ENCODE measurements around the gene NRXN3. TPM values are rescaled to one million over a fixed set of nuclear protein-coding genes. Genes with fewer than 3 reads are reported as not detected.

The NRXN3 gene
- total and polyA plus RNA-seq, 4 donors = 0.07 to 1.2 (median 0.23) TPM

DNA sequence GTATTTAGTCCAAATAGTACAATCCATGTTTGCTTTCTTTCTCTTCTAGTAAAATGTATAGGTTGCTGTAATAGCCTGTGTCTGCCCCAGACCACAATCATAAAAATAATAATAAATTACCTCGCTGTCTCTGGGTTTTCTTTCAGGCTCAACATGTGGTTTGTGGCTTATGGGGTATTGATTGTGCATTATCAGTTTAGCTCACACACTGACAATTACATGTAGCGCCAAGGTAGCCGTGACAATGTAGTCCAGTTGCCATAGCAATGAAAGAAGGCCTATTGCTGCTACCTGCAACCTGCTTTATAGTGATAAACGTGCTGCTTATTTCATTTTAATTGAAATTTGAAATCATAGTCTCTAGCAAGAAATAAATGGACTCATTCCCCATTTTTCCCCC is 1009.8 kb downstream of the NRXN3 start:
- Histone ChIP-seq H3K9me3 (ENCODE audit: control insufficient read depth in 4 of 4, low read length in 3 of 4) (no peaks in the 10 kb centered on the region), H3K4me1 (ENCODE audit: control insufficient read depth in 4 of 4, insufficient read depth in 4 of 4, low read length in 3 of 4) (no peaks in the 10 kb centered on the region), H3K27me3 (ENCODE audit: control insufficient read depth in 4 of 4, insufficient read depth in 4 of 4, low read length in 3 of 4) (no peaks in the 10 kb centered on the region), H3K36me3 (ENCODE audit: control insufficient read depth in 4 of 4, insufficient read depth in 3 of 4, low read depth in 1 of 4, low read length in 3 of 4) (no peaks in the 10 kb centered on the region), H3K27ac (ENCODE audit: low read depth in 1 of 2, low read length in 2 of 2) (no peak overlapping the region), H3K9ac (ENCODE audit: low read depth in 1 of 2, low read length in 2 of 2) (no peak overlapping the region), H3K4me3 (ENCODE audit: low read depth in 1 of 3, low read length in 3 of 3) (no peak overlapping the region)
- DNase-seq (ENCODE audit: low spot score) = no peak
- WGBS = 77% methylated on average over 4 of the region's 4 CpGs
- no peak for TF ChIP-seq RAD21 (IDR thresholded peaks at IDR 0.05)

DNA sequence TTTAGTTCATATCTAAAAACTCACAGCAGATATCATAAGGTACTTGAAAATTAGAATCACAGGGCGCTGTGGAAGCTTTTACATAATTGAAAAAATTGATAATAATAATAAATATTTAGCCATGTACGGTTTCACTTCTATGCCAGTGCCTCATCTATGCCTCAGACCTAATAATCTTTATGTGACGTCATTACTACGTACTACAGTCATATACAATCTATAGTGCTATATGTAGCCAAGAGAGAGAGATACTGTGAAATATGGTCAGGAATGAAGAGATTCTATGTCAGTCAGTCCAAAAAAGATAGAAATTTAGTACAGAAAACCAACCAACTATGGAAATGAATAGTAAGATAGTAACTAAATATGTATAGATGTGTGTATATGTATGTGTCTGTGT is 1010.5 kb downstream of the NRXN3 start:
- DNase-seq (ENCODE audit: low spot score) = no peak

DNA sequence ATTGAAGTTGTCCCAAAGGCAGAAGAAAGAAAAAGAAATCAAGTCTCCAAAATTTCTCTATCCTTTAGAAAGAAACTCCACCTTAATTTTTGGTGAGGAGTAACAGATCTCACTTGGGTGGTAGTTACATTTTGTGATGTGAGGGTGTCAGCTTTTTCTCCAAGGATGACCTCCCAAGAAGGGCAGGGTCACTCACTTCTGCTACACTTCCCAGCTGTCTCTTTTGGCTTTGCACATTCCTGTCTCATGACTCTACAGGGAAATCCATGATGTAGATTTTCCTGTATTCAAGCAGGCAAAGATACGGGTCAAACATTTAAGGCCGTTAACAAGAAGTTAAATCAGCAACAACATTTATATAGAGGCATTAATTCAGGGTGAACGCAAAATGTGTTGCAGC is 1016.4 kb downstream of the NRXN3 start:
- no peak for DNase-seq (ENCODE audit: low spot score)
- Histone ChIP-seq H3K27me3 (ENCODE audit: control insufficient read depth in 4 of 4, insufficient read depth in 4 of 4, low read length in 3 of 4) (no peaks in the 10 kb centered on the region), H3K36me3 (ENCODE audit: control insufficient read depth in 4 of 4, insufficient read depth in 3 of 4, low read depth in 1 of 4, low read length in 3 of 4) (no peaks in the 10 kb centered on the region), H3K4me3 (ENCODE audit: low read depth in 1 of 3, low read length in 3 of 3) (no peak overlapping the region), H3K9me3 (ENCODE audit: control insufficient read depth in 4 of 4, low read length in 3 of 4) (no peaks in the 10 kb centered on the region), H3K9ac (ENCODE audit: low read depth in 1 of 2, low read length in 2 of 2) (no peak overlapping the region), H3K27ac (ENCODE audit: low read depth in 1 of 2, low read length in 2 of 2) (no peak overlapping the region), H3K4me1 (ENCODE audit: control insufficient read depth in 4 of 4, insufficient read depth in 4 of 4, low read length in 3 of 4) (no peaks in the 10 kb centered on the region)
- WGBS = 68% methylated on average over 3 of the region's 3 CpGs
- TF ChIP-seq, protein P1, sequence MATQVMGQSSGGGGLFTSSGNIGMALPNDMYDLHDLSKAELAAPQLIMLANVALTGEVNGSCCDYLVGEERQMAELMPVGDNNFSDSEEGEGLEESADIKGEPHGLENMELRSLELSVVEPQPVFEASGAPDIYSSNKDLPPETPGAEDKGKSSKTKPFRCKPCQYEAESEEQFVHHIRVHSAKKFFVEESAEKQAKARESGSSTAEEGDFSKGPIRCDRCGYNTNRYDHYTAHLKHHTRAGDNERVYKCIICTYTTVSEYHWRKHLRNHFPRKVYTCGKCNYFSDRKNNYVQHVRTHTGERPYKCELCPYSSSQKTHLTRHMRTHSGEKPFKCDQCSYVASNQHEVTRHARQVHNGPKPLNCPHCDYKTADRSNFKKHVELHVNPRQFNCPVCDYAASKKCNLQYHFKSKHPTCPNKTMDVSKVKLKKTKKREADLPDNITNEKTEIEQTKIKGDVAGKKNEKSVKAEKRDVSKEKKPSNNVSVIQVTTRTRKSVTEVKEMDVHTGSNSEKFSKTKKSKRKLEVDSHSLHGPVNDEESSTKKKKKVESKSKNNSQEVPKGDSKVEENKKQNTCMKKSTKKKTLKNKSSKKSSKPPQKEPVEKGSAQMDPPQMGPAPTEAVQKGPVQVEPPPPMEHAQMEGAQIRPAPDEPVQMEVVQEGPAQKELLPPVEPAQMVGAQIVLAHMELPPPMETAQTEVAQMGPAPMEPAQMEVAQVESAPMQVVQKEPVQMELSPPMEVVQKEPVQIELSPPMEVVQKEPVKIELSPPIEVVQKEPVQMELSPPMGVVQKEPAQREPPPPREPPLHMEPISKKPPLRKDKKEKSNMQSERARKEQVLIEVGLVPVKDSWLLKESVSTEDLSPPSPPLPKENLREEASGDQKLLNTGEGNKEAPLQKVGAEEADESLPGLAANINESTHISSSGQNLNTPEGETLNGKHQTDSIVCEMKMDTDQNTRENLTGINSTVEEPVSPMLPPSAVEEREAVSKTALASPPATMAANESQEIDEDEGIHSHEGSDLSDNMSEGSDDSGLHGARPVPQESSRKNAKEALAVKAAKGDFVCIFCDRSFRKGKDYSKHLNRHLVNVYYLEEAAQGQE (IDR thresholded peaks at IDR 0.05) = no peak
- TF ChIP-seq RAD21 (IDR thresholded peaks at IDR 0.05) (no peak), GABPA (IDR thresholded peaks at IDR 0.05 in 1 of 2, conservative IDR thresholded peaks at IDR 0.05 in 1 of 2) (no peak), RXRA (IDR thresholded peaks at IDR 0.05) (no peak), FOXA2 (IDR thresholded peaks at IDR 0.05) (no peak), HNF4G (IDR thresholded peaks at IDR 0.05) (no peak), JUND (IDR thresholded peaks at IDR 0.05) (no peak), FOXA1 (IDR thresholded peaks at IDR 0.05) (no peak), HNF4A (conservative IDR thresholded peaks at IDR 0.05) (no peak), NR2F2 (IDR thresholded peaks at IDR 0.05) (no peak), EGR1 (IDR thresholded peaks at IDR 0.05; ENCODE audit: low read depth in 2 of 2) (no peak), TAF1 (conservative IDR thresholded peaks at IDR 0.05) (no peak), SP1 (IDR thresholded peaks at IDR 0.05) (no peak), YY1 (IDR thresholded peaks at IDR 0.05) (no peak)
- TF ChIP-seq, protein P2, sequence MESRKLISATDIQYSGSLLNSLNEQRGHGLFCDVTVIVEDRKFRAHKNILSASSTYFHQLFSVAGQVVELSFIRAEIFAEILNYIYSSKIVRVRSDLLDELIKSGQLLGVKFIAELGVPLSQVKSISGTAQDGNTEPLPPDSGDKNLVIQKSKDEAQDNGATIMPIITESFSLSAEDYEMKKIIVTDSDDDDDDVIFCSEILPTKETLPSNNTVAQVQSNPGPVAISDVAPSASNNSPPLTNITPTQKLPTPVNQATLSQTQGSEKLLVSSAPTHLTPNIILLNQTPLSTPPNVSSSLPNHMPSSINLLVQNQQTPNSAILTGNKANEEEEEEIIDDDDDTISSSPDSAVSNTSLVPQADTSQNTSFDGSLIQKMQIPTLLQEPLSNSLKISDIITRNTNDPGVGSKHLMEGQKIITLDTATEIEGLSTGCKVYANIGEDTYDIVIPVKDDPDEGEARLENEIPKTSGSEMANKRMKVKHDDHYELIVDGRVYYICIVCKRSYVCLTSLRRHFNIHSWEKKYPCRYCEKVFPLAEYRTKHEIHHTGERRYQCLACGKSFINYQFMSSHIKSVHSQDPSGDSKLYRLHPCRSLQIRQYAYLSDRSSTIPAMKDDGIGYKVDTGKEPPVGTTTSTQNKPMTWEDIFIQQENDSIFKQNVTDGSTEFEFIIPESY (IDR thresholded peaks at IDR 0.05) = no peak
- TF ChIP-seq, protein P3, sequence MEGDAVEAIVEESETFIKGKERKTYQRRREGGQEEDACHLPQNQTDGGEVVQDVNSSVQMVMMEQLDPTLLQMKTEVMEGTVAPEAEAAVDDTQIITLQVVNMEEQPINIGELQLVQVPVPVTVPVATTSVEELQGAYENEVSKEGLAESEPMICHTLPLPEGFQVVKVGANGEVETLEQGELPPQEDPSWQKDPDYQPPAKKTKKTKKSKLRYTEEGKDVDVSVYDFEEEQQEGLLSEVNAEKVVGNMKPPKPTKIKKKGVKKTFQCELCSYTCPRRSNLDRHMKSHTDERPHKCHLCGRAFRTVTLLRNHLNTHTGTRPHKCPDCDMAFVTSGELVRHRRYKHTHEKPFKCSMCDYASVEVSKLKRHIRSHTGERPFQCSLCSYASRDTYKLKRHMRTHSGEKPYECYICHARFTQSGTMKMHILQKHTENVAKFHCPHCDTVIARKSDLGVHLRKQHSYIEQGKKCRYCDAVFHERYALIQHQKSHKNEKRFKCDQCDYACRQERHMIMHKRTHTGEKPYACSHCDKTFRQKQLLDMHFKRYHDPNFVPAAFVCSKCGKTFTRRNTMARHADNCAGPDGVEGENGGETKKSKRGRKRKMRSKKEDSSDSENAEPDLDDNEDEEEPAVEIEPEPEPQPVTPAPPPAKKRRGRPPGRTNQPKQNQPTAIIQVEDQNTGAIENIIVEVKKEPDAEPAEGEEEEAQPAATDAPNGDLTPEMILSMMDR (IDR thresholded peaks at IDR 0.05; ENCODE audit: low read depth, low read length, missing input control) = no peak
- TF ChIP-seq, protein P4, sequence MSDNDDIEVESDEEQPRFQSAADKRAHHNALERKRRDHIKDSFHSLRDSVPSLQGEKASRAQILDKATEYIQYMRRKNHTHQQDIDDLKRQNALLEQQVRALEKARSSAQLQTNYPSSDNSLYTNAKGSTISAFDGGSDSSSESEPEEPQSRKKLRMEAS (IDR thresholded peaks at IDR 0.05) = no peak
- TF ChIP-seq, protein P5, sequence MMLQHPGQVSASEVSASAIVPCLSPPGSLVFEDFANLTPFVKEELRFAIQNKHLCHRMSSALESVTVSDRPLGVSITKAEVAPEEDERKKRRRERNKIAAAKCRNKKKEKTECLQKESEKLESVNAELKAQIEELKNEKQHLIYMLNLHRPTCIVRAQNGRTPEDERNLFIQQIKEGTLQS (IDR thresholded peaks at IDR 0.05) = no peak

More for the DNA sequence above, 1010.5 kb downstream of the NRXN3 start:
- WGBS = 80% methylated on average over 4 of the region's 4 CpGs
- H3K4me1 ChIP-seq (ENCODE audit: control insufficient read depth in 4 of 4, insufficient read depth in 4 of 4, low read length in 3 of 4) = no peaks in the 10 kb centered on the region
- H3K36me3 ChIP-seq (ENCODE audit: control insufficient read depth in 4 of 4, insufficient read depth in 3 of 4, low read depth in 1 of 4, low read length in 3 of 4) = no peaks in the 10 kb centered on the region
- H3K27me3 ChIP-seq (ENCODE audit: control insufficient read depth in 4 of 4, insufficient read depth in 4 of 4, low read length in 3 of 4) = no peaks in the 10 kb centered on the region
- H3K9ac ChIP-seq (ENCODE audit: low read depth in 1 of 2, low read length in 2 of 2) = no peak overlapping the region
- H3K4me3 ChIP-seq (ENCODE audit: low read depth in 1 of 3, low read length in 3 of 3) = no peak overlapping the region
- no peak for TF ChIP-seq YY1 (IDR thresholded peaks at IDR 0.05)
- H3K27ac ChIP-seq (ENCODE audit: low read depth in 1 of 2, low read length in 2 of 2) = no peak overlapping the region
- H3K9me3 ChIP-seq (ENCODE audit: control insufficient read depth in 4 of 4, low read length in 3 of 4) = no peaks in the 10 kb centered on the region
